ENCODE data around the gene MAP3K5. TPM values are rescaled to one million over a fixed set of nuclear protein-coding genes. Genes with fewer than 3 reads are reported as not detected.
A peak's percentile ranks its signal among the peaks of the same experiment; 100 is the strongest.

MAP3K5 gene
- total RNA-seq, 8 experiments from 2014 or later, result 0.58 to 6.6 (median 1.2) TPM

- no peak for ATAC-seq (replicated peaks in 6 of 8)
- 60 to 100% (median 87%) methylated on average over 1 to 3 of the region's 3 CpGs for WGBS, 10 experiments
- in situ Hi-C loops (cut with MboI; ENCODE audit: low pct_unique_long_range_greater_than_20kb in 2 of 9, low sequenced_read_pairs in 9 of 9, unreplicated experiment in 9 of 9), result loop anchor here in 1 of 9 experiments (25.0 kb wide), 1 partner anchor 190 kb away; no protein-coding TSS in a partner anchor
- peaks cover 5 to 11% of the 10 kb centered on the region in 2 donors for H3K4me1 ChIP-seq (replicated peaks in 1 of 2)
- H3K4me3 ChIP-seq, result no peak overlapping the region
- no peak overlapping the region for H3K27ac ChIP-seq
These were observed 14.6 kb downstream of the MAP3K5 start for GRCh38 chr6:136777651-136778050.

GRCh38 chr6:136775548-136775947 is 16.7 kb downstream of the MAP3K5 start:
- no peak for ATAC-seq (replicated peaks in 6 of 8)
- Histone ChIP-seq H3K27ac (no peak overlapping the region), H3K4me3 (no peak overlapping the region), H3K4me1 (replicated peaks in 1 of 2) (peaks cover 5 to 11% of the 10 kb centered on the region in 2 donors)
- in situ Hi-C loops (cut with MboI; ENCODE audit: low pct_unique_long_range_greater_than_20kb in 2 of 9, low sequenced_read_pairs in 9 of 9, unreplicated experiment in 9 of 9), result loop anchor here in 1 of 9 experiments (25.0 kb wide), 1 partner anchor 188 kb away; no protein-coding TSS in a partner anchor
- 64 to 100% (median 90%) methylated on average over 2 of the region's 2 CpGs; no CpG with 5 or more reads in 1 of the 10 experiments for WGBS, 10 experiments

- 79 to 100% (median 83%) methylated on average over 3 of the region's 3 CpGs; no CpG with 5 or more reads in 2 of the 10 experiments for WGBS, 10 experiments
- H3K27ac ChIP-seq, result no peak overlapping the region
- in situ Hi-C loops (cut with MboI; ENCODE audit: low pct_unique_long_range_greater_than_20kb in 2 of 9, low sequenced_read_pairs in 9 of 9, unreplicated experiment in 9 of 9), result loop anchor here in 1 of 9 experiments (25.0 kb wide), 1 partner anchor 188 kb away; no protein-coding TSS in a partner anchor
- no peak overlapping the region for H3K4me3 ChIP-seq
- ATAC-seq (replicated peaks in 6 of 8), result no peak
- H3K4me1 ChIP-seq (replicated peaks in 1 of 2), result peaks cover 5 to 11% of the 10 kb centered on the region in 2 donors
These were observed 17.2 kb downstream of the MAP3K5 start for GRCh38 chr6:136775081-136775480.

GRCh38 chr6:136774228-136775041 is 17.8 kb downstream of the MAP3K5 start:
- in situ Hi-C loops (cut with MboI; ENCODE audit: low pct_unique_long_range_greater_than_20kb in 2 of 9, low sequenced_read_pairs in 9 of 9, unreplicated experiment in 9 of 9), result loop anchor here in 1 of 9 experiments (25.0 kb wide), 1 partner anchor 187 kb away; no protein-coding TSS in a partner anchor
- ATAC-seq (replicated peaks in 6 of 8), result peak in 6 of 8 experiments; percentile 18 to 95 (median 74)
- Histone ChIP-seq H3K4me1 (replicated peaks in 1 of 2) (peaks cover 5 to 11% of the 10 kb centered on the region in 2 donors), H3K4me3 (no peak overlapping the region), H3K27ac (no peak overlapping the region)
- 38 to 100% (median 73%) methylated on average over 1 to 3 of the region's 6 CpGs for WGBS, 10 experiments

GRCh38 chr6:136773473-136773796 is 18.8 kb downstream of the MAP3K5 start:
- Histone ChIP-seq H3K27ac (no peak overlapping the region), H3K4me1 (replicated peaks in 1 of 2) (peaks cover 5 to 11% of the 10 kb centered on the region in 2 donors), H3K4me3 (no peak overlapping the region)
- no peak for ATAC-seq (replicated peaks in 6 of 8)
- WGBS, 10 experiments, result 67 to 100% (median 93%) methylated on average over 1 to 4 of the region's 4 CpGs; no CpG with 5 or more reads in 3 of the 10 experiments
- in situ Hi-C loops (cut with MboI; ENCODE audit: low pct_unique_long_range_greater_than_20kb in 2 of 9, low sequenced_read_pairs in 9 of 9, unreplicated experiment in 9 of 9), result no loop called here

- no peak for ATAC-seq (replicated peaks in 6 of 8)
- no peak overlapping the region for H3K27ac ChIP-seq
- no peak overlapping the region for H3K4me3 ChIP-seq
- H3K4me1 ChIP-seq (replicated peaks in 1 of 2), result peaks cover 5 to 11% of the 10 kb centered on the region in 2 donors
- in situ Hi-C loops (cut with MboI; ENCODE audit: low pct_unique_long_range_greater_than_20kb in 2 of 9, low sequenced_read_pairs in 9 of 9, unreplicated experiment in 9 of 9), result no loop called here
- WGBS, 10 experiments, result 62 to 100% (median 89%) methylated on average over 2 to 6 of the region's 6 CpGs
These were observed 19.4 kb downstream of the MAP3K5 start for GRCh38 chr6:136772685-136773472.

GRCh38 chr6:136771306-136771705 is 21.0 kb downstream of the MAP3K5 start:
- peaks cover 5 to 11% of the 10 kb centered on the region in 2 donors for H3K4me1 ChIP-seq (replicated peaks in 1 of 2)
- in situ Hi-C loops (cut with MboI; ENCODE audit: low pct_unique_long_range_greater_than_20kb in 2 of 9, low sequenced_read_pairs in 9 of 9, unreplicated experiment in 9 of 9), result no loop called here
- 33 to 100% (median 90%) methylated on average over 1 to 2 of the region's 2 CpGs; no CpG with 5 or more reads in 3 of the 10 experiments for WGBS, 10 experiments
- ATAC-seq (replicated peaks in 6 of 8), result no peak
- H3K4me3 ChIP-seq, result no peak overlapping the region
- no peak overlapping the region for H3K27ac ChIP-seq

GRCh38 chr6:136769759-136770158 is 22.5 kb downstream of the MAP3K5 start:
- H3K4me3 ChIP-seq, result no peak overlapping the region
- no peak for ATAC-seq (replicated peaks in 6 of 8)
- no CpG with 5 or more reads among the region's 1 CpG for WGBS, 10 experiments
- in situ Hi-C loops (cut with MboI; ENCODE audit: low pct_unique_long_range_greater_than_20kb in 2 of 9, low sequenced_read_pairs in 9 of 9, unreplicated experiment in 9 of 9), result no loop called here
- peaks cover 4 to 9% of the 10 kb centered on the region in 2 donors for H3K4me1 ChIP-seq (replicated peaks in 1 of 2)
- no peak overlapping the region for H3K27ac ChIP-seq

- Histone ChIP-seq H3K4me3 (no peak overlapping the region), H3K4me1 (replicated peaks in 1 of 2) (peaks cover 0 to 2% of the 10 kb centered on the region in 2 donors), H3K27ac (no peak overlapping the region)
- WGBS, 10 experiments, result 53 to 100% (median 89%) methylated on average over 1 to 2 of the region's 2 CpGs
- no peak for ATAC-seq (replicated peaks in 6 of 8)
- in situ Hi-C loops (cut with MboI; ENCODE audit: low pct_unique_long_range_greater_than_20kb in 2 of 9, low sequenced_read_pairs in 9 of 9, unreplicated experiment in 9 of 9), result no loop called here
These were observed 23.2 kb downstream of the MAP3K5 start for GRCh38 chr6:136769124-136769523.

GRCh38 chr6:136767570-136768309 is 24.5 kb downstream of the MAP3K5 start:
- WGBS, 10 experiments, result 63 to 100% (median 91%) methylated on average over 1 to 6 of the region's 6 CpGs
- in situ Hi-C loops (cut with MboI; ENCODE audit: low pct_unique_long_range_greater_than_20kb in 2 of 9, low sequenced_read_pairs in 9 of 9, unreplicated experiment in 9 of 9), result no loop called here
- Histone ChIP-seq H3K4me3 (no peak overlapping the region), H3K27ac (no peak overlapping the region), H3K4me1 (replicated peaks in 1 of 2) (peaks cover 0 to under 1% of the 10 kb centered on the region in 2 donors)
- ATAC-seq (replicated peaks in 6 of 8), result no peak

GRCh38 chr6:136767103-136767502 is 25.2 kb downstream of the MAP3K5 start:
- Histone ChIP-seq H3K4me3 (no peak overlapping the region), H3K27ac (no peak overlapping the region), H3K4me1 (replicated peaks in 1 of 2) (no peaks in the 10 kb centered on the region)
- no peak for ATAC-seq (replicated peaks in 6 of 8)
- 55 to 87% (median 79%) methylated on average over 1 to 2 of the region's 2 CpGs; no CpG with 5 or more reads in 1 of the 10 experiments for WGBS, 10 experiments
- in situ Hi-C loops (cut with MboI; ENCODE audit: low pct_unique_long_range_greater_than_20kb in 2 of 9, low sequenced_read_pairs in 9 of 9, unreplicated experiment in 9 of 9), result no loop called here

- no peak for ATAC-seq (replicated peaks in 6 of 8)
- in situ Hi-C loops (cut with MboI; ENCODE audit: low pct_unique_long_range_greater_than_20kb in 2 of 9, low sequenced_read_pairs in 9 of 9, unreplicated experiment in 9 of 9), result no loop called here
- Histone ChIP-seq H3K4me1 (replicated peaks in 1 of 2) (no peaks in the 10 kb centered on the region), H3K27ac (no peak overlapping the region), H3K4me3 (no peak overlapping the region)
- WGBS, 10 experiments, result 54 to 100% (median 98%) methylated on average over 1 to 3 of the region's 3 CpGs; no CpG with 5 or more reads in 2 of the 10 experiments
These were observed 26.0 kb downstream of the MAP3K5 start for GRCh38 chr6:136766274-136766673.
